Stomach (tissue), 4 donors: Measurements from ENCODE around the gene C18orf63.

Experiments
- CTCF ChIP-seq, 7 experiments: fragments of 450-650 bp in 4 of 7; fragments of 200-600 bp in 3 of 7; sonication (generic) in 3 of 7; IDR thresholded peaks; one replicate each; pipeline ENCODE4 v1.5.1; 2016 to 2019; ENCODE audit warnings: antibody characterized with exemption in 7 of 7, control low read depth in 2 of 7, mild to moderate bottlenecking in 1 of 7
- EP300 ChIP-seq: sonication (generic); formaldehyde crosslinking; IDR thresholded peaks from one replicate; pipeline ENCODE4 v1.6.1; 2017; ENCODE audit warnings: antibody characterized with exemption

GRCh38 chr18:74288730-74289129 is 26.9 kb upstream of the C18orf63 start:
- TF ChIP-seq CTCF (IDR thresholded peaks at IDR 0.05), result no peak
- TF ChIP-seq EP300, result no peak
